HG02588 (cell line): ENCODE data around the gene SAMD4A.
A peak's percentile ranks its signal among the peaks of the same experiment; 100 is the strongest.
"Not testable (repeated sequence)": the region's sequence is repeated elsewhere in the genome, so short reads cannot be mapped to it uniquely, and the experiment has no call there.

Source experiments
- ATAC-seq: cut with Tn5 transposase; IDR thresholded peaks from one replicate; pipeline ENCODE4 v1.9.1; 2021; ENCODE audit warnings: mild to moderate bottlenecking, moderate library complexity; ENCODE audit not compliant: unreplicated experiment

The SAMD4A gene

DNA sequence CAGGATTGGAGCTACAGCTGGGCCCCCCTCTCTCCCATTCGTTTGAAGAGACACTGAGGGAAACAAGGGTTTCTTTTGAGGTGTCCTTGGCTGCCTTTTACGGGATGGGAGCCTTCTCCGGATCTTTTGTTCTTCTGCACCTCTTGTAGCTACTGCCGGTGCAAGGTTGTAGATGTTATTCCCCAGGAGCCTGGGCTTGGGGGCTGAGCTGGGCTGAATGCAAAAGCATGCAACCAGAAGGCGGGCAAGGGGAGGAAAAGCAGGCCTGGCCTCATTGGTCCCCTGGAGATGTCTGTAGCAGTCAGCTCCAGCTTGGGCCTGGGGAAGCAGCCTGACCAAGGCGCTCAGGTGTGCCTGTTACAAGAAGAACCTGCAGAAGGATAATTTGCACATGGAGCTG is 225.4 kb downstream of the SAMD4A start:
- ATAC-seq, result no peak

DNA sequence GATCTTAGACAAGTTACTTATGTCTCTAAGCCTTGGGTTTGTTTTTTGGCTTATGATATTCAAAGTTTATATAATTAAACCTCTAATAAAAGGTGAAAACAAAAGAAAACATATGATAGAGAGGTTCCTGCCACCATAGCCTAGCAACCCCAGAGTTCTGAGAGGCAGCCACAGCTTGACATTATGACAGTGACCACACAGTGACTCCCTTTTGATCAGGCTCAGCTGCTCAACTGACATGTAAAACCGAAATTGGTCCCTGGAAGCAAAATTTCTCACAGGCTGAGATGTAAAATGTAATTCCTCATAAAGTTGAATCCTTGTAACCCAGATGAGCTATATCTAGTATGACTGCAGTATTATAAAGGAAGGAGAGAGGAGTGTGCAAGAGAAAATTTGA is 227.2 kb downstream of the SAMD4A start:
- no peak for ATAC-seq

DNA sequence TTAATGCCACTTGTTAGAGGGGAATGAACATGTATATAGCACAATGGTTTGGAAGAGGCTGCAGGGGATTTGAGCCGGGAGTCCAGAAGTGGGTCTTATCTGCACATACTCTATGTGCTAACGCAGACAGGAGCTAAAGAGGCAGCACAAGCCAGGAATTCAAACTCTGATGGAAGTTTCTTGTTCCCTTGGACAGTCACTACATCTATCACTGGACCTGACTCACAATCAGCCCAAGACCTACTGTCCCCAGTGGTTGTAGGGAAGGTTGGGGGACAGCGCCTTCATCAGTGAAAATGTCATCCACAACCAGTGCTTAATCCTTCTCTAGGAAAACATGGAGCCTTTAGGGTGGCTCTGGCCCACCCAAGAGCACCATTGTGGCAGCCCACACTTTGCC is 227.9 kb downstream of the SAMD4A start:
- no peak for ATAC-seq

DNA sequence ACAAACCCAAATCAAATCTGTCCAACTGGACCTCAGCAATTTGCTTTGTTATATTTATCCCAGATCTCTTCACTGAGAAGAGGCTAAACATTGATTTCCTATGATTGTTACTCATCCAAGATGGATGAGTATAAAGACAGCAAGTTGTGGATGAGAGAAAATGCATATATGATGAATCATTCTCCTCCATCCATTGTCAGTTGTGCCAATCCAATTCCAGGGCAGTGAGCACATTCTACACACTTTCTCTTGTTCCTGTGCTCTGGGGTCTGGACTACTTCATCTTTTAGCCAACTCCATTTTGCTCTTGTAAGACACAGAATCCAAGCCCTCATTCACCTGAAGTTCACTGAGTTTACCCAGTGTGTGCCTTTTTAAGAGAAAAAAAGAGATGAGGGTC is 230.0 kb downstream of the SAMD4A start:
- ATAC-seq, result no peak

DNA sequence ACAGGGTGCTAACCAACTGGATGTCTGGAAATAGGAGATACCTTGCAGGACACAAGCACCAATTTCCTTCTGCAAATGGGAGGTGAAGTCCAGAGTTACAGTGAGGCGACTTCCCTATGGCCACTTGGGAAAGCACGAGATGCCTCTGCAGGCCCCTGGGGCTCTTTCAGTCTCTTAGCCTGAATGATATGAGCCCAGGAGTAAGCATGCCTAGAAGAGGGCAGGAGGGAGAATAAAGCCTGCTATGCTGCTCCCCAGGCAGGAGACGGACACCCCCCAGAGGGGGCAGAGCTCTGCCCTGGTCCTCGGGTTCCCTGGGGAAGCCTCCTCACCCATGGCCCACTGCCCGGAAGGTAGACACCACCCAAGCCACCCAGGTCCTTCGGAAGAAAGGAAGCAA is 230.6 kb downstream of the SAMD4A start:
- no peak for ATAC-seq

DNA sequence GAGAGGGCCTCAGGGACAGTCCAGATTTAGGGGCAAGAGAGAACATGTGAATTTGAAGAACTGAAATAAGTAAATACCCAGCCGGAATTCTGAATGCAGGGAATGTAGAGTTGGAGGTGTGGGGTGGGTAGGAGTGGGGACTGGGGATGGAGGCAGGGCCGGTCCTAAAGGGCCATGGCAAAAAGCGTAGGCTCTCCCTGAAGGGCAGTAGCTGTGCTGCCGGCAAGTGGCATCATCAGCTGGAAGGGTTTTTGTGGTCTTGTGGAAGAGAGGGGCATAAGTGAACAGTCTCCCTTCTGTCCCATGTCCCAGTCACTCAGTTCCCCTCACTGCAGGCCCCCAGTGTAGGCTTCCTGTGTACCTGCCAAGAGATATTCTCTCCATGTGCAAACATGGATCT is 231.1 kb downstream of the SAMD4A start:
- ATAC-seq, result no peak

DNA sequence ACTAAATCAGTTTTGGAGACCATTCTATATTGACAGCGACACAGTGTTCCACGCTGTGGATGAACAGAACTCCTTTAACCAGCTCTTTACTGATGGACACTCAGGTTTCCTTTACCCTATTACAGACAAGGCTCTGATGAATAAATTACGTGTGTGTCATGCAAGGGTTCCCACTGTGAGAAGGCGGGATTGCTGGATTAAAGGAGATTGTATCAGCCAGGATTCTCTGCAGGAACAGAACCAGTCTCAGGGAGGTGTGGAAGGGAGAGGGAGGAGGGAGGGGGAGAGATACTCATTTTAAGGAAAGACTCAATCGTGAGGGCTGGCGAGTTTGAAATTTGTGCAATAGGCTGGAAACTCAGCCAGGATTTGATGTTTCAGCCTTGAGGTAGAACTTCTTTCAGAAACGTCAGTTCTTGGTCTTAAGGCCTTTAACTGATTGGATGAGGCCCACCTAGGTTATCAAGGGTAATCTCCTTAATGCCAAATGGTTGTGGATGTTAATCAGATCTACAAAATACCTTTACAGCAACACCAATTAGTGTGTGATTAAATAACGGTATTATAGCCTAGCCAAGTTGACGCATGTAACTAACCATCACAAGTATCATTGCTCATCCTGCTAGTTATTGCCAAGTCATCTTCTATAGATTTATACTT is 231.7 kb downstream of the SAMD4A start:
- ATAC-seq, result no peak

DNA sequence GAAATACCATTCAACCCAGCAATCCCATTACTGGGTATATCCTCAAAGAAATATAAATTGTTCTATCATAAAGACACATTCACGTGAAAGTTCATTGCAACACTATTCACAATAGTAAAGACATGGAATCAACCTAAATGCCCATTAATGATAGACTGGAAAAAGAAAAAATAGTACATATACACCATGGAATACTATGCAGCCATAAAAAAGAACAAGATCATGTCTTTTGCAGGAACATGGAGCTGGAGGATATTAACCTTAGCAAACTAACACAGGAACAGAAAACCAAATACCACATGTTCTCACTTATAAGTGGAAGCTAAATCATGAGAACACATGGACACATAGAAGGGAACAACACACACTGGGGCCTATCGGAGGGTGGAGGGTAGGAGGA is 234.6 kb downstream of the SAMD4A start:
- ATAC-seq, result not testable (repeated sequence)

DNA sequence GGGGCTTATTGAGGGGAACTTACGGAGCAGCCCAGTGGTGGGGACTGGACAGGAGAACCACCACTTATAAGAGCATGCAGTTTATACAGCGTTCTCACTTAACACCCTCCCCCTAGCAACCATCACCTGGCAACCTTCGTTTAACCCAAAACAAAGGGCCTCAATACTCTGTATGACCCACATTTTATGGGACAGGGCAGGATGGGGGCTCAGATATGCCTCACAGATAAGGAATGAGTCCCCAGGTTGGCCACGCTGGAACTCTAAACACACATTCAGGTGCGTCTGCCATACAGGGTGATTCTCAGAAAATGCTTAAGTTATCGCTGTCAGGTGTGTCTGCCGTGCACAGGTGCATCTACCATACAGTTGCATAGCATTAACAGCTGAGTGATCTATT is 236.5 kb downstream of the SAMD4A start:
- no peak for ATAC-seq

DNA sequence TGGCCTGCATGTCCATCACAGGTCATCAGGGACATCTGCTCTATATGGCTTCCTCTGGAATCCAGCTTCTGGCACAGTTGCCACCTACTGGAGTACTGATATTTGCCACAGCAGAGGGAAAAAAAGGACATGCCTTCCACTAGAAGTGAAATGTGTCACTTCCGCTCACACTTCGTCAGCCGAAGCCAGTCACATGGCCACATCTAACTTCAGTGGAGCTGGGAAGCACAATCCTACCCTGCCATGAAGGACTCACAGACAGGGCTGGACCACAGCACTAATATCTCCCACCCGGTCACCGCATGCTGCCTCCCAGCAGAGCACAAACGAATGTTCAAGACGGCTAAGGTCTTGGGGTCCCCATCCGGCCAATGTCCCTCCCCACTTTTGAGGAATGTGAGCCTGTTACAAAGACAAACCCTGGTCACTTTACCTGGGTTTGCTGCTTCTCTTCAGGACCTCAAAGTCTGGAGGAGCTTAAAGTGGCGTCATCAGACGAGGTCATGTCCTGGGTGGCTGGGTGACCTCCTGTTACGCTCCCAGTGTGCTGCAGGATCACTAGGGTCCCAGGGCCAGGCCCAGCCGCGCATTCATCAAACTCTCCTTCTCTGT is 237.1 kb downstream of the SAMD4A start:
- no peak for ATAC-seq

DNA sequence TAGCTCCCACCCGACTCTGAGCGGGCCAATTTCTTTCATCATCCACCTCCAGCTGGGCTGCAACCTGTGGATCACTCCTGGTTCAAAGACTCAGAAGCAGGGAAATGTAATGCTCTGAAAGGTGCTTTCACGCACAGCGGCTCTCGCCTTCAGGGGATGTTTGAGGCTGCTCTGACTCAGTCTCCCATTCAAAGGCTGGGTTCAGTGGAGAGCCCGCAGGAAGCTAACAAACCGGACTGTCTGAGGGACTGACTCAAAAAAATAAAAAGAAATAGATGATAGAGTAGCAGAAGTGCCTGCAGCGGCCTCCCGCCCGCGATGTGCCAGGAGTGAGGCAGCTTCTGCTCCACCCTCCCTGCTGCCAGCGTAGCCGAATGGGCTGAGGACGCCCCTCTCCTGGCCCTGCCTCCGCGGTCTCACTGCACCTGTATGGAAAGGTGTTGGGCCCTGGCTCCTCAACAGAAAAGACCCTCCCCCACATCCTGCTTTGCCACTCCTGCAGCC is 237.7 kb downstream of the SAMD4A start:
- no peak for ATAC-seq

DNA sequence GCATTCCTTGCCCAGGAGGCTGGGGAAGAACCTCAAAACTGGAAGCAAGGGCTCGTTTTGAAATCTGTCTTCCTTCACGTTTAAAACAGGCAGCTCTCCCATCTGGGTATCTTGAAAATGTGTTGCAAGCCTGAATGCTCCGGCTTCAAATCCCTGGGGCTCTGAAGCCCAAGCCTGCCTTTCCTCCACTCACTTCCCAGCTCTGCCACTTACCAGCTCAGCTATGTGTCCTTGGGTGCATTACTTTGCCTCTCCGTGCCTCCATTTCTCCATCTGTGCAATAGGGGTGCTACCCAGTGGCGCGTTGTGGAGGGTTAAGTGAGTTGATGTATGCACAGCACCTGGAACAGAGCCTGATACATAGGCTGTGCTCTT is 238.1 kb downstream of the SAMD4A start:
- ATAC-seq, result no peak

DNA sequence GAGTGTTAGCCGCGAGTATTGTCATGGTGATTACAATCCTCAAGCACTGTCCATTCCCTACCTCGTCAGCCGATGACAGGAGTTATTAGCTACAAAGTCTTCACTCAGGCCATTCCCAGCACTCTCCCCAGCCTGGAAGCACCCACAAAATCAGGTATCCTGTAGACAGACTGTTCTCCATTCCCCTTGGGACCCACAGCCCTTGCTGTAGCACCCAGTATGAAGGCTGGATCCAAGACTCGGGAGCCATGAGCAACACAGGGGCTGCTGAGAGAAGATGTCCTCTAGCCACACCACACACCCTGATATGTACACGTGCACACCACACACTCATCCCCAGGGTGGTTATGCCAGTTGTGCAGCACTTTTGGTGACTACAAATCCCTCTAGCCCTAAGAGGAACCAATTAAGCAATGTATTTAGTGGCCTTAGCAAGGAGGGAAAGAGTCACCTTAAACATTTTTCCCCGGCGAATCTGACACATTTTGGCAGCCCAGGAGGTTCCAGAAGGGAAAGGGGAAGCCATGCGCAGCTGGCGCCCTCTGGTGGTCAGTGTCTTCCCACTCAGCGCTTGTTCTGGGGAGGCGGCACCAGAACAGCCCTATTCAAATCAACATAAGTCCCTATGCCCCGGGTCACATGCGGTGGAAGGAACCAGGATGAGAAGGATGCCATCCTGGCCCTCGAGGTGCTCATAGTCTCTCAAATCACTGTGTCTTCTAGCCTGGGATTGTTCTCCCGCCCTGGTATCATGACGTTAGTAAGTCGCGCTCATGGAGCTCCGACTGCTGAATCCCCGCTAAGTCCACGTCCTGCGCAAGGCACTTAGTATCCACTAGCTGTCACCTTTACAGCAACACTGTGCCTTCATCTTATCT is 238.8 kb downstream of the SAMD4A start:
- peak; percentile 68 for ATAC-seq

DNA sequence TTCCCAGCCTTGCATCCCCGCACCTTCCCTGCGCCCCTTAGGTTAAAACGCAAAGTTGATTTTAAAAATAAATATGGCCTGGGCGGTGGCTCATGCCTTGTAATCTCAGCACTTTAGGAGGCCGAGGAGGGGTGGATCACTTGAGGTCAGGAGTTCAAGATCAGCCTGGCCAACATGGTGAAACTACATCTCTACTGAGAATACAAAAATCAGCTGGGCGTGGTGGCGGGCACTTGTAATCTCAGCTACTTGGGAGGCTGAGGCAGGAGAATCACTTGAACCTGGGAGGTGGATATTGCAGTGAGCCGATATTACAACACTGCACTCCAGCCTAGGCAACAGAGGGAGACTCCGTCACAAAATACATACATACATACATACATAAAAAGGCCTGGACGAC is 239.7 kb downstream of the SAMD4A start:
- ATAC-seq, result no peak

DNA sequence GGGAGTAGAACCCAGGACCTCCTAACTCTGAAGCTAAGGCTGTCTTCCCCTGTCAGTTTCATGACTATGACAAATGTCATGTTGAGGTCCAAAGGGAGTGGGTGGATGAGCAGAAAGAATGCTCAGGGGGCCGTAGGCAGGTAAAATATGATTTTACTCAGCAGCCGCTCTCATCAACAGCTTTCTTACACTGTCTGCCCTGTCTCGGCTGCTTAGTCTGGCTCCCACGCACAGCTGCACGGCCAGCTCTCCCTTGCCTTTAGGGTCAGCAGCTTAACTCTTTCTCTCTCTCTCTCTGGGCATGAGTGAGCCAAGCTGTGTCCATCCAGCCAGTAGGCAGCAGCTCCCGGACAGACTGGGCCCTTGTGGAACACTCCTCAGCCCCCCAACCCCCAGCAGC is 240.5 kb downstream of the SAMD4A start:
- no peak for ATAC-seq

DNA sequence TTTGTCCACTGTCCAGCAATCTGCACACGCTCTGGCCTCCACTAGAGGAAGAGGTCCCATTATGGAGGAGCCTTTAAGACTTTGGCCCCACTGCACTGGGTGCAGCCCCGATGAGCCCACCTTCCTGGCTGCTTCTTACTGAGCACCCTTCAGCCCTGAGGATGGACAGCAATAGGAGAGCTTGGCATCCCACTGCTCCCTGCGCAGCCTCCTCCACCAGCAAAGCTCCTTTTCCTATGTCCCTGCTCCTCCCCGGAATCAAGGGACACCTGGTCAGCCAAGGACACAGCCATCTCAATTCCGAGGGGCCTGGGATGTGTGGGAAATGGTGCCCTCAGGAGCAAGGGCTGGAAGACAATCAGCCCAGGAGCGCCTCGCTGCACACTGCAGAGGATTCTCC is 241.0 kb downstream of the SAMD4A start:
- no peak for ATAC-seq

DNA sequence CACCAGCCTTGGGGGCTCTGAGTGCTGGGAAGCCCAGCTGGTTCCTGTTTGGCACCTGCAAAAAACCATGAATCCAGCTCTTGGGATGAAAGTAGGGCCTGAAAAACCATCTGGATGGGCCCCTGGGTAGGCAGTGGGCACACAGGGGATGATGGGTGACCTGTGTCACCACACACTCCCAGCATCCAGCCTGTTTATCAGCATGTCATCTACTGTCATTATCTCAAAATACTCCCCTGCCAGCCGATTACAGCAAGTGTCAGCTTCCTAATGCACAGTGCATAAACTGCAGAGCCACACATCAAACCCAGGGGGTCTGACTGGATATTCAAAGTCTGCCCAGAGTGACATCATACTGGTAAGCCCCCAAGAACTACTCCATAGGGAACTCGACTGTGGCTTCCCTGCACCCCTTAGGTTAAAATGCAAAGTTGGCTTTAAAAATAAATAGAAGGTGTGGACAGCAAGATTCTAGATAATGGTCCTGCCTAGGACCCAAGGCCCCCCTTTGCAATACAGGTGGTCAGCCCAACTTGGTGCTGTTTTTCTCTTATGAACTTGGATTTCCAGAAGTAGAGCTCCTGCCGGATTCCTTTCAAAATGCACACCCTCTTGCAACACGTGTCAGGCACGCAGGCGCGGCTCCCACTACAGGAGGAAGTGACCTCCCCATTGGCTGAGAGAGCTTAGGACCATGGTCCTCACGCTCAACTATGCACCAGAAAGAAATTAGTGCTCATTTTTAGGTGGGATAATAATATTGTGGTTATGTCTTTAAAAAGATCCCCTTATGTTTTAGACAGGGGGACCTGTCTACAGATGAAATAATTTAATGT is 241.6 kb downstream of the SAMD4A start:
- ATAC-seq, result no peak

DNA sequence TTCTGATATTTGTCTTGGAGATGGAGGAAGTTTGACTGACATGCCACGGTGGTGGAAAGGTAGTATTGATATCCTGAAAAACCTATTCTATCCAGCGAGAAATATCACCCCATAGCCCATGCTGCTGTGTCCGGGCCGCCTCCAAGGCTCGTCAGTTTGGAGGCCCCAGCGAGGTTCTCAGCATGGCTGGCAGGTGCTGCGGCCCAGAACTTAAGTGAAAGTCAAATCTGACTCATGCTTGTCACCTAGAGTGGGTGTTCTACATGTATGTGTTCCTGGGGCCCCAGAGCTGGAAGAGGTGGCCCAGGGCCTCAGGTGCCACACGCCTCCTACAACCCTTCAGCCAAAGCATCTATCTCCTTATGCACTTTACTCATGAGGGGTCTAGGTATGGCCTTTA is 242.8 kb downstream of the SAMD4A start:
- ATAC-seq, result no peak

DNA sequence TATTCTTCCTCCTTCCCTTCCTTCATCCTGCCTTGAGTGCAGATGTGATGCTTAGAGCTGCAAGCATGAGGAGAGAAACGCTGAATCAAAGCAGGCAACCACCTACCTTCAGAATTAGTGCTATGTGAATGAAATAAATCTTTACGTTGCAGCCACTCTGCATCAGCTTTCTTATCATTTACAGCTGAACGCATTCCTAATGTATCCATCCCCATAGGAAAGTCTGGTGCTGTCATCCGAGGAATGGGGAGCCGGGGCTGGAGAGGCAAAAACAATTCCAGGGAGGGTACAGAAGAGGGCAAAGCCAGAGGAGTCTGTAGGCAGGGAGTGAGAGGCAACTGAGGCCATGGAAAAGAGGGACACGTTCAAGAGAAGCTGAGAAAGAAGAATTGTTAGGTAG is 245.7 kb downstream of the SAMD4A start:
- ATAC-seq, result no peak

DNA sequence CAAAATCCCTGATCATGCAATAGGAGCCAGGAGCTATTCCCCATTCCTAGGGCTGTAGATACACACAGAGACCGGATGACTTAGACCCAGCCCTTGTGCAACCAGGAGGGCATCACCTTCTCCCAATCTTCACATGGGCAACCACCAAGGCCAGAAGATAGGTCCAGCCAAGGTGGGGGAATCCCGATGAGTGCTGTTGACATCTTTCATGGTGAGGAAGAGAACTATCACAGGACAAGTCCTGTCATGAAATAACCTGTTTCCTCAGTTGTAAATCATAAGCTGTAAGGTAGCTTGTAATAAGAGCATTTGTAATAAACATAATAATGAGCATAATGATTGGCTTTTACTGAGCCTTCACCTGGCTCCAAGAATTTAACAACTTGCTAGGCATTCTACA is 246.2 kb downstream of the SAMD4A start:
- no peak for ATAC-seq

DNA sequence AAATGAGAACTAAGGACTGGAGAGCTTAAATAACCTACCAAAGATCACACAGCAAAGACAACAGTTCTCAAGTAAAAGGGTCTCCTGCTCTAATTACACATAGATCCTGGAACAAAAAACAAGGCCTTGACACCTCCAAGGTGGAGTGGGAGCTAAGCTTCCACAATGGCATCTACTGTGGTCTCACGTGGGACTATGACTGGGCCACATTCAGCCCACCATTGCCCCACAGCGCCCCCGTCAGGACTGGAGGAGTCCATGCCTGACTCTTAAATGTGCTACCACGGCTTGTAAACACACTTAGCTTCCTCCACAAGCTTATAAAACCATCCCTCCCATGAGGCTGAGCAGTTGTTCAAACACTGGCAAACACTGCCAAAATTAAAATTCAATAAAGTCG is 247.1 kb downstream of the SAMD4A start:
- ATAC-seq, result no peak
